Vagina (tissue), 2 donors: Measurements from ENCODE around the gene CGNL1.

Source experiments
- POLR2A ChIP-seq, 2 donors: fragments of 450-650 bp; IDR thresholded peaks; one replicate each; pipeline ENCODE4 v1.6.1; 2017; ENCODE audit warnings: antibody characterized with exemption in 2 of 2, mild to moderate bottlenecking in 2 of 2, moderate library complexity in 2 of 2
- POLR2AphosphoS5 ChIP-seq, 2 donors: sonication (generic); formaldehyde crosslinking; IDR thresholded peaks; one replicate each; pipeline ENCODE4 v1.9.0; 2017; ENCODE audit warnings: antibody characterized with exemption in 2 of 2, mild to moderate bottlenecking in 2 of 2, low read depth in 1 of 2; ENCODE audit not compliant: insufficient read depth in 1 of 2
- TF ChIP-seq, protein P1 (sequence below), 3 experiments: fragments of 450-650 bp in 2 of 3; fragments of 200-600 bp in 1 of 3; sonication (generic) in 1 of 3; IDR thresholded peaks; one replicate each; pipeline ENCODE4 v1.5.1; 2017 to 2019; ENCODE audit warnings: antibody characterized with exemption in 3 of 3, mild to moderate bottlenecking in 2 of 3, moderate library complexity in 2 of 3

DNA sequence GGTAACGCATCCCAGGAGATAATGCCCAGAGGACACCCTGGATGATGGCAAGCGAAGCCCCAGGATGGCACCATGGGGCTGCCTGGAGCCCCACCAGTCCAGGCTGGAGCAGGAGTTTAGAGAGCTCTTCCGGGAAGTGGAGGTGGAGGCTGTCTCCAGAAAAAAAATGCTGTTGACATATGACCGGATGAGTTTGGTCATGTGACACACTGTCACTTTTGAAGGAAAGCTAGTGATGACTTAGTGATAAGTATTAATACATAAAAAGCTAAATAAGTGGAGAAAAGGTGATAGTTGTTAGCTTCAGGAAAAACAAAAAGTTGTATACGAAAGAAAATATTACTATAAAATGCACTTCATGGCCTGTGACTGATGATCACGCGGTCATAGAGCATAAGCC lies 195.4 kb downstream of the CGNL1 start:
- TF ChIP-seq, protein P1, sequence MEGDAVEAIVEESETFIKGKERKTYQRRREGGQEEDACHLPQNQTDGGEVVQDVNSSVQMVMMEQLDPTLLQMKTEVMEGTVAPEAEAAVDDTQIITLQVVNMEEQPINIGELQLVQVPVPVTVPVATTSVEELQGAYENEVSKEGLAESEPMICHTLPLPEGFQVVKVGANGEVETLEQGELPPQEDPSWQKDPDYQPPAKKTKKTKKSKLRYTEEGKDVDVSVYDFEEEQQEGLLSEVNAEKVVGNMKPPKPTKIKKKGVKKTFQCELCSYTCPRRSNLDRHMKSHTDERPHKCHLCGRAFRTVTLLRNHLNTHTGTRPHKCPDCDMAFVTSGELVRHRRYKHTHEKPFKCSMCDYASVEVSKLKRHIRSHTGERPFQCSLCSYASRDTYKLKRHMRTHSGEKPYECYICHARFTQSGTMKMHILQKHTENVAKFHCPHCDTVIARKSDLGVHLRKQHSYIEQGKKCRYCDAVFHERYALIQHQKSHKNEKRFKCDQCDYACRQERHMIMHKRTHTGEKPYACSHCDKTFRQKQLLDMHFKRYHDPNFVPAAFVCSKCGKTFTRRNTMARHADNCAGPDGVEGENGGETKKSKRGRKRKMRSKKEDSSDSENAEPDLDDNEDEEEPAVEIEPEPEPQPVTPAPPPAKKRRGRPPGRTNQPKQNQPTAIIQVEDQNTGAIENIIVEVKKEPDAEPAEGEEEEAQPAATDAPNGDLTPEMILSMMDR (IDR thresholded peaks at IDR 0.05): no peak
- TF ChIP-seq POLR2A (IDR thresholded peaks at IDR 0.05) (no peak), POLR2AphosphoS5 (IDR thresholded peaks at IDR 0.05; ENCODE audit: insufficient read depth in 1 of 2, low read depth in 1 of 2) (no peak)
